Endometrium (tissue), 2 donors: ENCODE data around the gene SLC25A26.

ENCODE experiments used
- FAIRE-seq: peaks from 2 replicates; lab custom pipeline; 2012; peaks lifted over from hg19 to GRCh38; lab: Jason Lieb, UNC
- donor health status: control.
- donor health status: control.

SLC25A26 gene

GRCh38 chr3:66396888-66397287, 176.1 kb downstream of the SLC25A26 start:
- FAIRE-seq, result no peak

DNA sequence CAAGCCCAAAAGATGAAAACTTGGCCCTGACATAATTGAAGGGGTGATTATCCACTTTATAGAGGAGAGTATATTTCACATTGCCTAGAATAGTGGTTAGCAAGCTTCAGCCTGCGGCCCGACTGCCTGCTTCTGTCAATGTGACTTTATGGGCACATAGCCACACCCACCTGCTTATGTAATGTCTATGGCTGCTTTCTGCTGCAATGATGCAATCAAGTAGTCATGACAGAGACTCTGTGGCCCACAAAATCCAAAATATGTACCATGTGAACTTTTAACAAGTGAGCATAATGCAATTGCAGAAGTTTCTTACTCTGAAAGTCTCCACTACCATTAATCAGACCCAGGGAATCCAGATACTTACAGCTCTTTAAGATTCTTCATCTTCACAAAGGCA, 176.9 kb downstream of the SLC25A26 start:
- FAIRE-seq, result no peak

GRCh38 chr3:66398228-66399025, 177.6 kb downstream of the SLC25A26 start:
- FAIRE-seq, result no peak

DNA sequence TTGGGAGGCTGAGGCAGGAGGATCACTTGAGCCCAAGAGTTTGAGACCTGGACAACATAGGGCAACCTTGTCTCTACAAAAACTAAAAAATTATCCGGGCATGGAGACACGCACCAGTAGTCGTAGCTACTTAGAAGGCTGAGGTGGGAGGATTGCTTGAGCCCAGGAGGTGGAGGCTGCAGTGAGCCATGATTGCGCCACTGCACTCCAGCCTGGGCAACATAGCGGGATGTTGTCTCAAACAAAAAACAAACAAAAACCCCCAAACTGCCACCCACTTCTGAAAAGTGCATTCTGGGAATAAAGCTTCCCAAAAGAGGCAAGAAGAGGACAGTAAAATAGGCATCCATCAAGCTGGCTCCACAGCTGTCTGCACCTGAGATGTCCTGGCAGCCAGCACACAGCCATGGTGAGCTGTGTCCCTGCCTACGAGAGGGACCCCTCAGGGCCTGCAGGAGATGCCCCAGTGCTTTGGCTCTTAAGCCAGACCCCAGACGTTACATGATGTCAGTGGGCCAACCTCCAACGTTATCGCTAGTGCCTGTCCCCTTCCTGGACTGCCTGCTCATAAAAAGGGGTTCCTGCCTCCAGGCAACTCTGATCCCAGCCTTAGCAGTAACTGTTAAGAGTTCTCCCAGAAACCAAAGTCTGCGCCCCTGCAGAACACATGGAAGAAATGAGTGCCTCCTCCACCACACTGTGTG, 178.9 kb downstream of the SLC25A26 start:
- no peak for FAIRE-seq

- no peak for FAIRE-seq
These were observed 179.8 kb downstream of the SLC25A26 start for GRCh38 chr3:66400411-66401156.

- peak; percentile 83 for FAIRE-seq
These were observed 180.4 kb downstream of the SLC25A26 start for GRCh38 chr3:66401157-66401550.

- FAIRE-seq, result no peak
These were observed 181.1 kb downstream of the SLC25A26 start for GRCh38 chr3:66401675-66402491.

- no peak for FAIRE-seq
These were observed 181.9 kb downstream of the SLC25A26 start for GRCh38 chr3:66402596-66403290.

GRCh38 chr3:66403323-66403990, 182.7 kb downstream of the SLC25A26 start:
- FAIRE-seq, result no peak

DNA sequence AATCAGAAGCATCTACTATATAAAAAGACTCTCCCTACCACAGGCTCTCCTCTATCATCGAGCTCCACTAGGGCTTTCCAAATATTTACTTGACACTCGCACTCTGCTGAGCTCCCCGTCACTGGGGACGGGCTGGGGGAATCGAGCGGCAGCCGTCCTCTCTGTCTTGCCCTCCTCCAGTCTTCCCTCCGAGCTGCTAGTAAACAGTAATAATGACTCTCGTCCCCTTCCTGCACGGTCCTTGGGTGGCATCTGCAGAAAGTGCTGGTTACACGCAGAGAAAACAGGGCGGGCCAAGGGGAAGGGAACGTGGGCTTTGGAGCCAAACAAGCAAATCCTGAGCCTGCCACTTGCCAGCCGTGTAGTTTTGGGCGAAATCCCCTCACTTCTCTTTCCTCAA, 183.4 kb downstream of the SLC25A26 start:
- FAIRE-seq, result no peak

- no peak for FAIRE-seq
These were observed 184.3 kb downstream of the SLC25A26 start for GRCh38 chr3:66404903-66405700.

DNA sequence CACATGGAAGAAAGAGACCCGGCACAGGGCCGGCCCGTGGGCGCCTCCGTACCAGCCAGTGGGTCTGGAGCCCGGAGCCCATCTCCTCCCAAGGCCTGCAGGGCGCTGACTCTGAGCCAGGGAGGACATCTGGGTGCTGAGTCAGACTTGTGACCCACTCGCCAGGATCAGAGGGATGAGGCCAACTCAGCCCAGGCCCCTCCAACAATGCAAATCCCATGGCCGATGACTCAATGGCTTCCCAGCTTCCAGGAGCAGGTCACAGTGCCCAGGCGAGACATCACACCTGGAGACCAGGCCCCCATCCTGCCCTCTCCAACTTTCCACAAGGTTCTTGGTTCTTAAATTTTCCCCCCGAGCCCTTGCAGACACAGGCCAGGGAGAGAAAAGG, 184.9 kb downstream of the SLC25A26 start:
- no peak for FAIRE-seq

DNA sequence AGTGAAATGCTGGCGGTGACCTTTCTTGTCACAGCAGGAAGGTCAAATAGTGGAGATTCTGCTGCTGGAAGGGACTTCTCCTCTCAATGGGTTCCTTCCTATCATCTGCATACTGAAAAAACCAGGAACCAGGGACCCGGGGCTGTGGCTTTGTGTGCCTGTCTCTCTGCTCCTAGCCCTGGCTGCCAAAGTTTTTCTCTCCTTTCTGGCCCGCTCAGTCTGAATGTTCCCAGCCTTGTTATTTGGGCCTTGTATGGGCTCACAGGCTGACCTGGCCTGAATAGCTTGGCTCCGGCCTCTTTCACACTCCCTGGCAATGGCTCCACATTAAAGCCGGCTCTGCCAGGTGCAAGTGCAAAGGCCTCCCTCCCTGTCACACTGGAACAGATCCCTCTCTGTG, 185.4 kb downstream of the SLC25A26 start:
- FAIRE-seq, result no peak

GRCh38 chr3:66406831-66407610, 186.2 kb downstream of the SLC25A26 start:
- FAIRE-seq, result no peak

DNA sequence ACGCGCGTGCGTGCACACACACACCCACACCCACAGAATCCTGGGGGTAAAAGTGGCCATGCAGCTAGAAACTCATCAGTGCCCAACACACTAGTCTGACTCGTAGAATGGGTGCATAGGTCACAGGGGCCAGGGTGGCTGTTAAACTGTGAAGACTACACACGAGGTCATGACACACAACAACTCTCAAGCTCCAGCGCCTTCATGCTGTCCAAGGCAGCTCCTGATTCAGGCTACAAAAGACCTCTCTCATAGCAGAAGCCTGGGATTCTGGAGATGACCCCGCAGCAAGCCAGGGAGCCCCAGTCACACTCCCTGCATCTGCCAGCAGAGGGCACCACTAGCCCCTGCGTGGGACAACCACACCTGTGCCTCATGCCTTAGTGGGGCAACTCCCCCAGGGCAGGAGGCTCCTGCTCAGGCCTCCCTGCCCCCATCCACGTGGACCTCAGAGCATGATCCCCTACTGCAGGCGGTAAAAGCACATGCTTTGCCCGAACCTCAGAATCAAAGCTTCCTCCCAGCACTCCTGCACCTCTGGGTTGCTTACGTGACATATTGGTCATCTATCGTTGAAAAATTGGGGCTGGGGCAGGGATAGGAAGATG, 186.9 kb downstream of the SLC25A26 start:
- no peak for FAIRE-seq

DNA sequence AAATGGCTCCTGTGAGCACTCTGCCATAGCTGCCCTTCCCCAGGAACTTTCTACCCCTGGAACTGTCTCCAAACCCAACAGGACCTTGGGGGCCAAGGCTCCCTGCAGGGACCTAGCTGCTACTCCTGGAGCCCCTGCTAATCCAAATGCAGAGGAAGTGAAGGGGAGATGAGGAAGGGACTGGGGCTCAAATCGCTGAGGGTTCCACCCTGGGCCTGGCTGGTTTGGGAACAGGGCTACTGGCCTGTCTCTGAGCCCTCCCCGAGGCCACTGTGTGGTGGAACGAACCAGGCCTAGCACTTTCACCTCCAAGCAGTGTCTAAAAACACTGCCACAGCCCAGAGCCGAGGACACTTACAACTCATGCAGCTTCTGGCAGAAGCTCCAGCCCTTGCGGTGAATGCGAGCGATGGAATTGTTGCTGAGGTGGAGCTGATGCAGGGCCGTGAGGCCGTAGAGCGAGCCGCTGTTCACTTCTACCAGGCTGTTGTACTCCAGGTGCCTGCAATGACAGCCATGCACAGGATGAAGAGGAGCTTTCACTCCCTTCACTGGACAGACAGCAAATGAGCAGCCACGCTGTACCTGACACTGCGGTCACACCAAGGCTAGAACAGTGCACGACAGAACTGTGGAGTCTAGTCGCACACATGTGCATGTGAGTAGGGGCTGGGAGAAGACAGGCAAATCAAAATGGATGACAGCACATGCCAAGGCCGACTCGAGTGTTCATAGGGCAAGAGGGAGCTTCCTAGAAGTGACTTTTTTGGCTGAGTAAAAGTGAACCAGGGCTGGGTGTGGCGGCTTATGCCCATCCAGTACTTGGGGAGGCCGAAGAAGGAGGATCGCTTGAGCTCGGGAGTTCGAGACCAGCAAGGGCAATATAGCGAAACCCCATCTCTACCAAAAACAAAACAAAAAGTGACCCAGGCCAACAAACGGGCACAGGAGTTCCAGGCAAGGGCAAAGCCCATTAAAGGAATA, 189.3 kb downstream of the SLC25A26 start:
- FAIRE-seq, result no peak

- no peak for FAIRE-seq
These were observed 190.2 kb downstream of the SLC25A26 start for GRCh38 chr3:66410976-66411375.

DNA sequence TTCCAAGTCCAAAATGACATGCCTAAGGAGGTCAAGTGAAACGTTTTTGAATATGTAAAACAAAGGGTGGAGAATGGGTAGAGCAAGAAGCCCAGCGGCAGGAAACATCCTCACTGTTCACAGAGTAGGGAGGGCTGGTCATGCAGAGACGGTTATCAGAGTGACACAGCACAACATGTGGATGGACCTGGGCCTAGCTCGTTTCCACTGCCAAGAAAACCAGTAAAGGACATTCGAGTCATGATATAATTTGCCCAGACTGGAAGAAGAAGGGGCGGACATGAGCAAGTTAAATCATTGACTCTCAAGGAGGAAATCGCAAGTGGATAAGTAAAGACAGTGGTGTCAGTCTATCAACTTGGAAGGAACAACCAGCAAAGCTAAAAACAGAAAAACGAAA, 190.7 kb downstream of the SLC25A26 start:
- FAIRE-seq, result no peak
